Hematopoietic multipotent progenitor cell treated with erythropoietin and hydrocortisone succinate and interleukin-3 and kit ligand, for 15 days (in vitro differentiated cells): ENCODE measurements around the gene ABCB8.
"Not testable (repeated sequence)": the region's sequence is repeated elsewhere in the genome, so short reads cannot be mapped to it uniquely, and the experiment has no call there.

Experiments
- DNase-seq: peaks from one replicate; pipeline ENCODE4 v3.0.0-alpha.2; 2015; ENCODE audit warnings: low spot score

ABCB8 gene

GRCh38 chr7:150998341-150998740 lies 29.9 kb upstream of the ABCB8 start:
- no peak for DNase-seq

DNA sequence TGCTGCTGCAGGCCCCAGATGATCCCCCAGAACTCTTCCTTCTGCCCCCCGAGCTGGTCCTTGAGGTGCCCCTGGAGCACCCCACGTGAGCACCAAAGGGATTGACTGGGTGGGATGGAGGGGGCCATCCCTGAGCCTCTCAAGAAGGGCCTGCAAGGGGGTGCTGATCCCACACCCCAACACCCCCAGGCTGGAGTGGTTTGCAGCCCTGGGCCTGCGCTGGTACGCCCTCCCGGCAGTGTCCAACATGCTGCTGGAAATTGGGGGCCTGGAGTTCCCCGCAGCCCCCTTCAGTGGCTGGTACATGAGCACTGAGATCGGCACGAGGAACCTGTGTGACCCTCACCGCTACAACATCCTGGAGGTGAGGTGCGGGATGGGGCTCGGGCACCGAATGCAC lies 29.2 kb upstream of the ABCB8 start:
- DNase-seq, result no peak

DNA sequence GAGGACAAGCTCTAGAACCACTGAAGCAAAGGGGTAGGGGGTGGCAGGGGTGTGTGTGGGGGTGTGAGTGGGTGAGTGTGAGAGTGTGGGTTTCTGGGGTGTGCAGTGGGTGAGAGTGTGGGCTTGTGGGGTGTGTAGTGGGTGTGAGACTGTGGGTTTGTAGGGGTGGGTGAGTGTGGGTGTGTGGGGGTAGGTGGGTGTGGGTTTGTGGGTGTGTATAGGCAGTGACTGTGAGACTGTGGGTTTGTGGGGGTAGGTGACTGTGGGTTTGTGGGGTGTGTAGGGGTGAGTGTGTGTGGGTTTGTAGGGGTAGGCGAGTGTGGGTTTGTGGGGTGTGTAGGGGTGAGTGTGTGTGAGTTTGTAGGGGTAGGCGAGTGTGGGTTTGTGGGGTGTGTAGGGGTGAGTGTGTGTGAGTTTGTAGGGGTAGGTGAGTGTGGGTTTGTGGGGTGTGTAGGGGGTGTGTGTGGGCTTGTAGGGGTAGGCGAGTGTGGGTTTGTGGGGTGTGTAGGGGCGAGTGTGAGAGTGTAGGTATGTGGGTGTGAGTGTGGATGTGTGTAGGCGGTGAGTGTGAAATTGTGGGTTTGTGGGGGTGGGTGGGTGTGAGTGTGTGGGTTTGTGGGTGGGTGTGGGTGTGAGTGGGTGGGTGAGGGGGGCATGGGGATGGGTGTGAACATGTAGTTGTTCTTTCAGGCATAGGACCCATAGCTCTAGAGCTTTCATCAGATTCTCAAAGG lies 28.6 kb upstream of the ABCB8 start:
- DNase-seq, result no peak

DNA sequence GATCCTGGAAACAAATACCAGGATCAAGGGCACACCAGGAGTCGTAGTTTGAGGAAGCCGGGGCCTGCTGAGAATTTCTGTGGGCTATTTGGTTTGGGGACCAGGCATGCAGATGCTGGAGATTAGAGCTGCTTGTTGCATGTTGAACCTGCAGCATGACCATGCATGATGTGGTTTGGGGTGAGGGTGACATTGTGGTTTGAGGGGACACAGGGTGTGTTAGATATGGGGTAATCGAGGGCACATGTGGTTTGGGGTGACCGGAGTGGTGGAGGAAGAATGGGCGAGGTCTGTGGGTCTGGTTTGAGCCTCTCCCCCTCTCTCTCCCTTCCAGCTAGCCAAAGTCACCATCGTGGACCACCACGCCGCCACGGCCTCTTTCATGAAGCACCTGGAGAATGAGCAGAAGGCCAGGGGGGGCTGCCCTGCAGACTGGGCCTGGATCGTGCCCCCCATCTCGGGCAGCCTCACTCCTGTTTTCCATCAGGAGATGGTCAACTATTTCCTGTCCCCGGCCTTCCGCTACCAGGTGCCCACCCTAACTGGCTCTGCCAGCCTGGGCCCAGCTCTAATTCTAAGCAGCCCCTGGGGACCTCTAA lies 27.3 kb upstream of the ABCB8 start:
- DNase-seq, result no peak

GRCh38 chr7:151001546-151001945 lies 26.7 kb upstream of the ABCB8 start:
- no peak for DNase-seq

DNA sequence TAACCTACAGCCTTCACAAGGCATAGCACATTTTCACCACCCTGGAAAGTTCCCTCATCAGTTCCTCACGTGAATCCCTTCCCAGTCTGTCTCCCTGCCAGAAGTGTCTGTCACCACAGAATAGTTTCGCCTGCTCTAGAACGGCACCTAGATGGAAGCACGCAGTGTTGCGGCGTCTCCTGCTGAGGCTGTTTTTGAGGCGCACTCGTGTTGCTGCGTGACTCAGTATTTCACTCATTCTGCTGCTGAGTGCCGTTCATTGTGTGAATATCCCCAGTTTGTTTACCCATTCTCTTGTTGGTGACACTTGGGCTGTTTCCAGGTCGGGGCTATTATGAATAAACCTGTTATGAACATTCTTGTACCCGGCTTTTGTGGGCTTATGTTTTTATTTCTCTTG lies 24.7 kb upstream of the ABCB8 start:
- DNase-seq, result no peak

- DNase-seq, result no peak
Observed at GRCh38 chr7:151005566-151005965, 22.7 kb upstream of the ABCB8 start.

DNA sequence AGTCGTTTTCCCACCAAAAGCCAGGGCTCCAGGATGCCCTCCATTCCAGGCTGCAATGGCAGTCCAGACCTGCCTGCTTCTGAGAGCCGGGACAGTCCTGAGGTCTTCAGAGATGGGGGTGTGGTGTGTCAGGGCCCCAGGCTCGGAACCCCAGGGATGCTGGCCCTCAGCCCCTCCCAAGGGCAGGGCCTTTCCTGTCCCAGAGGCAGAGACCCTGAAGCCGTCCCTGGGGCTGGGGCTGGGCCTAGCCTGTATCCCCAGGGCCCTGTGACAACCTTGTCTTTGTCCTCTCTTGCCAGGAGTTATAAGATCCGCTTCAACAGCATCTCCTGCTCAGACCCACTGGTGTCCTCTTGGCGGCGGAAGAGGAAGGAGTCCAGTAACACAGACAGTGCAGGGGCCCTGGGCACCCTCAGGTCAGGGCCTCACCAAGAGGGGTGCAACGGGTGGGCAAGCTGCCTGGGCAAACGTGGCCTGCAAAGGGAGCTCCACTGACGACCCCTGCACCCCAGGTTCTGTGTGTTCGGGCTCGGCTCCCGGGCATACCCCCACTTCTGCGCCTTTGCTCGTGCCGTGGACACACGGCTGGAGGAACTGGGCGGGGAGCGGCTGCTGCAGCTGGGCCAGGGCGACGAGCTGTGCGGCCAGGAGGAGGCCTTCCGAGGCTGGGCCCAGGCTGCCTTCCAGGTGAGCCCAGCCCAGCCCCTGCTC lies 21.5 kb upstream of the ABCB8 start:
- no peak for DNase-seq

GRCh38 chr7:151007469-151007898 lies 20.8 kb upstream of the ABCB8 start:
- no peak for DNase-seq

DNA sequence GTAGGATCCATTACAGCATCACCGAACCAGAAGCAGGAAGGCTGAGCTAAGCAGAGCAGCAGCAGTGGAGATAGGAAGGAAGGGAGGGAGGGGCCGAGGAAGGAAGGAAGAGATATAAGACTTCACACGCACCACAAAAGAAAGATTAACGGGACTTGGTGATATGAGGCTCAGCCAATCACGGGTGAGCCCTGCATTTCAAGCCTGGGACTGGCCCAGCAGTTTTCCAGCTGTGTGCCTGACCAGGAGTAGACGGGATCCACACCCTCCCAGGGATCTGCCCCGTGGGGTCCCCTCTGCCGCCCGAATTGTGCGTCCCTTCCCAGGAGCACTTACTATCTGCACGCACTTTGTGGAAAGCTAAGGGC lies 20.1 kb upstream of the ABCB8 start:
- peak; percentile 49 for DNase-seq

DNA sequence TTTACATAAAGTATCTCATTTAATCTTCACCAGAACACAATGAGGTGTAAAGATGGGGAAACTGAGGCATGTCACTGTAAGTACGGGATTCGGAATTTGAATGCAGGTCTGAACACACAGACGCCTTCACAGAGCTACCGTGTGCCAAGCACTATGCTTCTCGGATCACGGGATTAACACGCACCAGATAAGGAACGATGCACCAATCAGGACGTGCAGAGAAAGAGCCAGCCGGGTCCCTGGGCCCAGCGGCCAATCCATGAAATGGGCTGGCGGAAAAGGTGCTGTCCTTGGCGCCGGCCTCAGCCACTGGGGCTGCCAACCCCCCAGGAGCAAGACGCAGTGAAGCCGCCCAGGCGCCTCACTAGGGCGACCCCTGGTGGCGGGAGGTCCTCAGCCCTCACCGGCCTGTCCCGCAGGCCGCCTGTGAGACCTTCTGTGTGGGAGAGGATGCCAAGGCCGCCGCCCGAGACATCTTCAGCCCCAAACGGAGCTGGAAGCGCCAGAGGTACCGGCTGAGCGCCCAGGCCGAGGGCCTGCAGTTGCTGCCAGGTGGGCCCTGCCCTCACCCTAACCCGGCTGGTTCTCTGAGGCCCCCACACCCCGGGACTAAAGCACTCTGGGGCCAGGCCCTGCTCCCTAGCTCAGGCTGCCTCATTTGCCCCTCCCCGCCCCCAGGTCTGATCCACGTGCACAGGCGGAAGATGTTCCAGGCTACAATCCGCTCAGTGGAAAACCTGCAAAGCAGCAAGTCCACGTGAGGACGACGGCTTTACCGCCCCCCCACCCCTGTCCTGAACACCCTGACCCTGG lies 19.5 kb upstream of the ABCB8 start:
- DNase-seq, result peak; percentile 80

DNA sequence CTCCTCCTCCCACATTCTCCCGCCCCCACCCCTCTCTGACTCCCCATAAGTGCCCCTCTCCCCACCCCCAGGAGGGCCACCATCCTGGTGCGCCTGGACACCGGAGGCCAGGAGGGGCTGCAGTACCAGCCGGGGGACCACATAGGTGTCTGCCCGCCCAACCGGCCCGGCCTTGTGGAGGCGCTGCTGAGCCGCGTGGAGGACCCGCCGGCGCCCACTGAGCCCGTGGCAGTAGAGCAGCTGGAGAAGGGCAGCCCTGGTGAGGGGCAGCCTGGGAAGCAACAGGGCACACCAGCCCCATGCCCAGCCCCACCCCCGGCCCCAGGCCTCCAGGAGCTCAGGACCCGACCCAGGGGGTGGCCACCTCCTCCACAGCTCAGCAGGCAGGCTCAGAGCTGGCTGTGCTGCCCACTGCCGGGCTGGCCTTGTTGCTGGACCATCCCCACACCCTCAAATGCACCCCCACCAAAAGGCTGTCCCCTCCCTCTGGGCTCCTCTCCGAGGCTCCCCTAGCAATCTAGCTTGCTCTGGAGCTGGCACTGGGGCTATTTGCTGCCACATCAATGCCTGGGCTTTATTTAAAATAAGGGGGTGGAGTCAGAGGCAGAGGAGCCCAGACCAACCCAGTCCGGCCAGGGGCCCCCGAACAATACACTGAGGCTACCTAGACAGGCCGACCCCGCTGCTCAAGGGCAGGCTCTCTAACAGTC lies 18.8 kb upstream of the ABCB8 start:
- DNase-seq, result no peak

DNA sequence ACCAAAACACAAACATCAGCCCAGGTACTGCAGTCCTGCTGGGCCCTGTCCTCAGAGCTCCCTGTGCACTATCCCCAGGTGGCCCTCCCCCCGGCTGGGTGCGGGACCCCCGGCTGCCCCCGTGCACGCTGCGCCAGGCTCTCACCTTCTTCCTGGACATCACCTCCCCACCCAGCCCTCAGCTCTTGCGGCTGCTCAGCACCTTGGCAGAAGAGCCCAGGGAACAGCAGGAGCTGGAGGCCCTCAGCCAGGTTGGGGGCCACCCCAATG lies 18.3 kb upstream of the ABCB8 start:
- no peak for DNase-seq

- DNase-seq, result no peak
Observed at GRCh38 chr7:151010307-151011096, 17.7 kb upstream of the ABCB8 start.

DNA sequence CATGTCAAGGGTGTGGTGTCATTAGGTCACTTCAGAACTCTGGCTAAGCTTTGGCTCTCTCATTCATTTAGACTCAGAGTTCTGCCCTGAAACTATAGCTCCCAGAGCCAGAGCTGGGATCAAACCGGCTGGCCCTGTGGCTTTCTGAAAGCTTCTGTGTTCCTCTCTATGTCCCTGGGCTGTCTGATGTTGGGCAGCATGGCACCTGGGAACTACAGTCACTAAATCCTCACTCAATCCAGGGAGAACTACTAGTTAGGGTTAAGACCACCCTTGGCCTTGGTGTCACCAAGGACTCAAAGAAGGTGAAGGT lies 17.2 kb upstream of the ABCB8 start:
- DNase-seq, result no peak

GRCh38 chr7:151011616-151012015 lies 16.6 kb upstream of the ABCB8 start:
- DNase-seq, result not testable (repeated sequence)

- DNase-seq, result no peak
Observed at GRCh38 chr7:151012031-151012692, 16.1 kb upstream of the ABCB8 start.

DNA sequence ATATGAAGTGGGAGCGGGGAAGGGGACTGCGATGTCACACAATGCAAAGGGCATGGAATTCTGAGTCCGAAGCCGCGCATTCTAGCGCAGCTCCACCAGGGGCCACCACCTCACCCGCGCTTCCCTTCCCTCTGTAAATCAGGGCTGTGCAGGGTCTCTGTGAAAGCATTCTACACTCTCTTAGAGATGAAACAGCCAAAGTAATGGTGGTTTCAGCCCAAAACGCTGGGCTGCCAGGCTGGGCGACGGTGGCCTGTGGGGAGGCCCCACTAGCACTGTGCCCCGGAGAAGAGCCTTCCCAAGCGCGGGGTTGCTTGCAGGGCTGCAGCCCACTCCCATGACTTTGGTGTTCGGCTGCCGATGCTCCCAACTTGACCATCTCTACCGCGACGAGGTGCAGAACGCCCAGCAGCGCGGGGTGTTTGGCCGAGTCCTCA lies 15.3 kb upstream of the ABCB8 start:
- DNase-seq, result peak; percentile 27

- DNase-seq, result no peak
Observed at GRCh38 chr7:151013356-151013732, 14.9 kb upstream of the ABCB8 start.

DNA sequence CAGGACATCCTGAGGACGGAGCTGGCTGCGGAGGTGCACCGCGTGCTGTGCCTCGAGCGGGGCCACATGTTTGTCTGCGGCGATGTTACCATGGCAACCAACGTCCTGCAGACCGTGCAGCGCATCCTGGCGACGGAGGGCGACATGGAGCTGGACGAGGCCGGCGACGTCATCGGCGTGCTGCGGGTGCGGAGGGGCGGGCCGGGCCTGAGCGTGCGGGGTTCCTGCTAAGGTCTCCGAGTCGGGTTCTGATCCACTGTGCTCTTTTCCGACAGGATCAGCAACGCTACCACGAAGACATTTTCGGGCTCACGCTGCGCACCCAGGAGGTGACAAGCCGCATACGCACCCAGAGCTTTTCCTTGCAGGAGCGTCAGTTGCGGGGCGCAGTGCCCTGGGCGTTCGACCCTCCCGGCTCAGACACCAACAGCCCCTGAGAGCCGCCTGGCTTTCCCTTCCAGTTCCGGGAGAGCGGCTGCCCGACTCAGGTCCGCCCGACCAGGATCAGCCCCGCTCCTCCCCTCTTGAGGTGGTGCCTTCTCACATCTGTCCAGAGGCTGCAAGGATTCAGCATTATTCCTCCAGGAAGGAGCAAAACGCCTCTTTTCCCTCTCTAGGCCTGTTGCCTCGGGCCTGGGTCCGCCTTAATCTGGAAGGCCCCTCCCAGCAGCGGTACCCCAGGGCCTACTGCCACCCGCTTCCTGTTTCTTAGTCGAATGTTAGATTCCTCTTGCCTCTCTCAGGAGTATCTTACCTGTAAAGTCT lies 14.3 kb upstream of the ABCB8 start:
- peak; percentile 76 for DNase-seq
